NB4 (cell line): Measurements from ENCODE around the gene INSIG1.

ENCODE experiments used
- POLR2A ChIP-seq: IDR thresholded peaks from 2 replicates; pipeline ENCODE4 v1.6.1; 2011; ENCODE audit warnings: mild to moderate bottlenecking; ENCODE audit not compliant: insufficient read length; ENCODE audit errors: extremely low read depth
- TF ChIP-seq, protein P1 (sequence below): IDR thresholded peaks from one replicate; pipeline ENCODE4 v1.5.1; 2012; ENCODE audit warnings: low read depth, low read length
- TF ChIP-seq, protein P2 (sequence below): IDR thresholded peaks from 2 replicates; pipeline ENCODE4 v1.6.1; 2011; ENCODE audit warnings: low read depth, low read length

DNA sequence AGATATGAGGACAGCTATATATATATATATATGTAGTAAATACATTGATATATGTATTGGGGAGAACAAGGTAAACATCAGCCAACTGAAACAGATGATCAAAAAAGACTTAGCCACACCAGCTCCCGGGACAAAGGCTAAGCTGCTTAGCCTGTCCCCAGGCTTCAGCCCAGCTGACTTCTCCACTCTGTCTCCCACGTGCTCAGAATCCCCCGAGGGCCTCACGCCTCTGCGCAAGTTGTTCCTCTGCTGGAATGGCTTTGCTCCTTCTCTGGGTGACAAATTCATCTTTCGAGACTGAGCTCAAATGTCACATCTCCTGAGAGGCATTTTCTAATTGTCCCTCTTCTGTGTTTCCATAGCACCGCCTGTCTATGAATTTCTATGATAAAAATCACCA is 8.6 kb upstream of the INSIG1 start:
- TF ChIP-seq, protein P1, sequence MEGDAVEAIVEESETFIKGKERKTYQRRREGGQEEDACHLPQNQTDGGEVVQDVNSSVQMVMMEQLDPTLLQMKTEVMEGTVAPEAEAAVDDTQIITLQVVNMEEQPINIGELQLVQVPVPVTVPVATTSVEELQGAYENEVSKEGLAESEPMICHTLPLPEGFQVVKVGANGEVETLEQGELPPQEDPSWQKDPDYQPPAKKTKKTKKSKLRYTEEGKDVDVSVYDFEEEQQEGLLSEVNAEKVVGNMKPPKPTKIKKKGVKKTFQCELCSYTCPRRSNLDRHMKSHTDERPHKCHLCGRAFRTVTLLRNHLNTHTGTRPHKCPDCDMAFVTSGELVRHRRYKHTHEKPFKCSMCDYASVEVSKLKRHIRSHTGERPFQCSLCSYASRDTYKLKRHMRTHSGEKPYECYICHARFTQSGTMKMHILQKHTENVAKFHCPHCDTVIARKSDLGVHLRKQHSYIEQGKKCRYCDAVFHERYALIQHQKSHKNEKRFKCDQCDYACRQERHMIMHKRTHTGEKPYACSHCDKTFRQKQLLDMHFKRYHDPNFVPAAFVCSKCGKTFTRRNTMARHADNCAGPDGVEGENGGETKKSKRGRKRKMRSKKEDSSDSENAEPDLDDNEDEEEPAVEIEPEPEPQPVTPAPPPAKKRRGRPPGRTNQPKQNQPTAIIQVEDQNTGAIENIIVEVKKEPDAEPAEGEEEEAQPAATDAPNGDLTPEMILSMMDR: no peak
- TF ChIP-seq, protein P2, sequence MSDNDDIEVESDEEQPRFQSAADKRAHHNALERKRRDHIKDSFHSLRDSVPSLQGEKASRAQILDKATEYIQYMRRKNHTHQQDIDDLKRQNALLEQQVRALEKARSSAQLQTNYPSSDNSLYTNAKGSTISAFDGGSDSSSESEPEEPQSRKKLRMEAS: no peak
- no peak for TF ChIP-seq POLR2A
